ENCODE results near the gene ITGB8.
A peak's percentile ranks its signal among the peaks of the same experiment; 100 is the strongest.

Gene ITGB8

GRCh38 chr7:20401861-20402746, 71.4 kb downstream of the ITGB8 start:
- CTCF ChIA-PET, result interaction anchor here (1.0 to 2.7 kb wide), 5 partner anchors 9 to 688 kb away, joined by 3 to 15 read pairs (median 4); no protein-coding TSS in a partner anchor
- POLR2A ChIA-PET, result no interaction called here
- TF ChIP-seq, protein P1, sequence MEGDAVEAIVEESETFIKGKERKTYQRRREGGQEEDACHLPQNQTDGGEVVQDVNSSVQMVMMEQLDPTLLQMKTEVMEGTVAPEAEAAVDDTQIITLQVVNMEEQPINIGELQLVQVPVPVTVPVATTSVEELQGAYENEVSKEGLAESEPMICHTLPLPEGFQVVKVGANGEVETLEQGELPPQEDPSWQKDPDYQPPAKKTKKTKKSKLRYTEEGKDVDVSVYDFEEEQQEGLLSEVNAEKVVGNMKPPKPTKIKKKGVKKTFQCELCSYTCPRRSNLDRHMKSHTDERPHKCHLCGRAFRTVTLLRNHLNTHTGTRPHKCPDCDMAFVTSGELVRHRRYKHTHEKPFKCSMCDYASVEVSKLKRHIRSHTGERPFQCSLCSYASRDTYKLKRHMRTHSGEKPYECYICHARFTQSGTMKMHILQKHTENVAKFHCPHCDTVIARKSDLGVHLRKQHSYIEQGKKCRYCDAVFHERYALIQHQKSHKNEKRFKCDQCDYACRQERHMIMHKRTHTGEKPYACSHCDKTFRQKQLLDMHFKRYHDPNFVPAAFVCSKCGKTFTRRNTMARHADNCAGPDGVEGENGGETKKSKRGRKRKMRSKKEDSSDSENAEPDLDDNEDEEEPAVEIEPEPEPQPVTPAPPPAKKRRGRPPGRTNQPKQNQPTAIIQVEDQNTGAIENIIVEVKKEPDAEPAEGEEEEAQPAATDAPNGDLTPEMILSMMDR (IDR thresholded peaks at IDR 0.05; ENCODE audit: control extremely low read depth, extremely low read depth, low read depth, missing control alignments), result no peak
- DNase-seq (ENCODE audit: extremely low spot score), result no peak

GRCh38 chr7:20402747-20403230, 72.1 kb downstream of the ITGB8 start:
- ChIA-PET CTCF (interaction anchor here (1.0 to 2.7 kb wide), 4 partner anchors 10 to 689 kb away, joined by 3 to 15 read pairs (median 7); no protein-coding TSS in a partner anchor), POLR2A (no interaction called here)
- DNase-seq (ENCODE audit: extremely low spot score), result no peak
- TF ChIP-seq, protein P1 (IDR thresholded peaks at IDR 0.05; ENCODE audit: control extremely low read depth, extremely low read depth, low read depth, missing control alignments), result peak; percentile 11

DNA sequence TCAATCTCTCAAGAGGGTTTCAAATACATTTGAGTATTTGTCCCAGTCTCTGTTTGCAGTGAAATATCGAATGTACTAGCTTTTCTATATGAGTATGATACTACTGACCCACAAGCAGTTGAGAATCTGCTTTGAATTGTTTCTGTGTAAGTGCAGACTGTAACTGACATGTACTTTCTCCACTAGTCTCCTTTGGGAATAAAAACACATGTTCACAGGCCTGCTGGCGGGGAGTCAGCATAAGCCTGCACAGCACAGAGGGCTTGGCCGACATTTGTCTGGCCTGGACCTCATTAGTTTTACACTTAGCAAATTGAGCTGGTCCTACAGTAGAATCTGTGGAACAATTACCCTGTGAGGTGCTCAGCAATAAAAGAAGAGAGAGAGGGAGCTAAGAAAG, 72.6 kb downstream of the ITGB8 start:
- ChIA-PET POLR2A (no interaction called here), CTCF (interaction anchor here (1.0 to 2.7 kb wide), 4 partner anchors 9 to 24 kb away, joined by 3 to 15 read pairs (median 7); no protein-coding TSS in a partner anchor)
- DNase-seq (ENCODE audit: extremely low spot score), result no peak
- TF ChIP-seq, protein P1 (IDR thresholded peaks at IDR 0.05; ENCODE audit: control extremely low read depth, extremely low read depth, low read depth, missing control alignments), result no peak

DNA sequence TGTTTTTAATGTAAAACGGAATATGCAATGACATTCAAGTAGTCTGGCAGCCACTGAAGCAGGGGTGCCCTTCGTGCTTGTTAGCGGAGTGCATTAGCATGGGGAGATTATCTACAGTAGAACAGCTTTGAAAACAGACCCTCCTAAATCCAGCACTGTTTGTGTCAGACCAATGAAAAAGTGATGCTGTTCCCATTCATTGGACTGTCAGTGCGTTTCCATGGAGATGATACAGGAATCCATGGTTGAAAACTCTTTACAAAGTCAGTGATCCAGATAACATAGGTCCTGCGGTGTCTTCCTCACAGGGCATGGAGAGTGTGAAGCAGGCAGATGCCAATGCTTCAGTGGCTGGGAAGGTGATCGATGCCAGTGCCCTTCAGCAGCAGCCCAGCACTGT, 73.6 kb downstream of the ITGB8 start:
- CTCF ChIA-PET, result interaction anchor here (1.0 to 2.7 kb wide), 5 partner anchors 8 to 24 kb away, joined by 3 to 15 read pairs (median 3); no protein-coding TSS in a partner anchor
- POLR2A ChIA-PET, result no interaction called here
- TF ChIP-seq, protein P1 (IDR thresholded peaks at IDR 0.05; ENCODE audit: control extremely low read depth, extremely low read depth, low read depth, missing control alignments), result no peak
- DNase-seq (ENCODE audit: extremely low spot score), result no peak

DNA sequence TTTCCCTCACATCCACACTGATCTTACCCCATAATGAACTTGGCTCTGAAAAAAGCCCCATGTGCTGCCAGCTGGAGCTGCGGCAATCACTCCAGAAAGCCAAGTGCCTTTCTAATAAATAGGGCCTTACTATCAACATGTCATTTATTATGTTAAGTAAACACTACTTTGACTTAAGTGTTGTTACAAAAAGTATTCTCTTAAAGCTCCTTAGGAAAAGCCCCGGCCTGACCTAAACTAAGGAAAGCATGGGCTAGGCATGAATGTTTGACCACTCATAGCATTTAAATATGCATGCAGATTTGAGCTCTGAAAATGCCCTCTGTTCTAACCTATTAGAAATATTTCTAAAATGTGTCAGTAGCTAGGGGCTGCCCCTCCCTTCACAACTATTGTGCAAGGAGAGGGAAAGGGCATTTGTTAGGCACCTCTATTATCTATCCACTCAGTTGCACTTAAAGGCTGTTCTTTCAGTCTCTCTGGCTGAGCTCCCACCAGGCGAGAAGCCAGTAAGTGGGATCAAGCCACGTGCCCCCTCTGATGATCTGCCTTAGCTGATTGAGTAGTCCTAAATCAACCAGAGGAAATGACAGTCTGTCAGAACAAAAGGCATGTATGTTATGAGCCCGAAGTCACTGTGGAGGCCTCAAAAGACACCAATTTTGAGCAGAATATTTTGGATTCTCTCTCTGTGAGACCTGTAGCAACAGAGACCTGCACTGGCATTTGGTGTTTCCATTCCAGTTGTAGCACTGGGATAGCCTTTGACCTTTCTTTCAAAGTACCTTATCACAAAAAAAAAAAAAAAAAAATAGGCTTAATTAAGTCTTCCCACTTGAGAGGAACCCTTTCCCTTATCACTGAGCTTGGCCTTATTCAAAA, 77.1 kb downstream of the ITGB8 start:
- CTCF ChIA-PET, result interaction anchor here (0.8 to 2.9 kb wide), 2 partner anchors 10 to 78 kb away, joined by 3 to 13 read pairs; no protein-coding TSS in a partner anchor
- POLR2A ChIA-PET, result no interaction called here
- no peak for DNase-seq (ENCODE audit: extremely low spot score)
- TF ChIP-seq, protein P1 (IDR thresholded peaks at IDR 0.05; ENCODE audit: control extremely low read depth, extremely low read depth, low read depth, missing control alignments), result no peak

DNA sequence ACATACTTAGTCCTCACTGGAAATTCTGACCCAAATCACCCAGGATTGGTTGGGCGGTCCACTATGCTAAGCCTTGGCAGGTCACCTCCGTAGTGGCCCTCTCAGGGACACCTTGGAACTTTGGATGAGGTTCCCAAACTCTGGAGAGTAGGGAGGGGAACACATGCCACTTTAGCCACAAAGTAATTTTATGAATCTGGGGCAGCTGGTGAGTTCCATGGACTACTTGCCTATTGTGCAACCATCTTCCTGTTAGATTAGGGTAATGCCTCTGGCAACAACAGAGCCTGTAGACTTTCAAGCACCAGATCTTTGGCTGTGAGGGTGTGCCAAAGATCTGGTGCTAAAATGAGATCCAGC, 77.7 kb downstream of the ITGB8 start:
- DNase-seq (ENCODE audit: extremely low spot score), result no peak
- CTCF ChIA-PET, result interaction anchor here (2.9 kb wide), 1 partner anchor 10 kb away, joined by 13 read pairs; no protein-coding TSS in a partner anchor
- TF ChIP-seq, protein P1 (IDR thresholded peaks at IDR 0.05; ENCODE audit: control extremely low read depth, extremely low read depth, low read depth, missing control alignments), result no peak
- POLR2A ChIA-PET, result no interaction called here
